GM12878 (cell line): ENCODE measurements around the gene PRM1. TPM values are rescaled to one million over a fixed set of nuclear protein-coding genes. Genes with fewer than 3 reads are reported as not detected.

ENCODE experiments used
- BACH1 ChIP-seq: fragments of 450-650 bp; IDR thresholded peaks from 2 replicates; pipeline ENCODE4 v1.6.1; 2017; ENCODE audit warnings: mild to moderate bottlenecking, borderline replicate concordance
- BHLHE40 ChIP-seq, 2 experiments: fragments of 450-650 bp in 1 of 2; IDR thresholded peaks; 2 replicates each; pipeline ENCODE4 v1.6.1; 2011 to 2017; ENCODE audit warnings: low read depth in 2 of 2, borderline replicate concordance in 1 of 2, improper control_type of control experiment in 1 of 2, low read length in 1 of 2, mild to moderate bottlenecking in 1 of 2
- BMI1 ChIP-seq: fragments of 450-650 bp; IDR thresholded peaks from 2 replicates; pipeline ENCODE4 v1.6.1; 2016; ENCODE audit warnings: mild to moderate bottlenecking, moderate library complexity, borderline replicate concordance
- CHD4 ChIP-seq: fragments of 200-600 bp; sonication (generic); IDR thresholded peaks from 2 replicates; pipeline ENCODE4 v1.6.1; 2016; ENCODE audit warnings: mild to moderate bottlenecking
- E2F8 ChIP-seq: fragments of 450-650 bp; IDR thresholded peaks from 2 replicates; pipeline ENCODE4 v1.6.1; 2018; ENCODE audit warnings: mild to moderate bottlenecking, low read depth, moderate library complexity; ENCODE audit not compliant: partially characterized antibody
- ESRRA ChIP-seq: IDR thresholded peaks from 2 replicates; pipeline ENCODE4 v1.6.1; 2012; ENCODE audit warnings: mild to moderate bottlenecking, low read length, improper control_type of control experiment
- ETV6 ChIP-seq, 2 experiments: fragments of 450-650 bp in 1 of 2; IDR thresholded peaks in 1 of 2; conservative IDR thresholded peaks in 1 of 2; 2 replicates each; pipeline ENCODE4 v1.6.1; 2014; ENCODE audit warnings: antibody characterized with exemption in 1 of 2, borderline replicate concordance in 1 of 2, low read depth in 1 of 2, mild to moderate bottlenecking in 1 of 2, moderate library complexity in 1 of 2
- GABPA ChIP-seq: IDR thresholded peaks from 2 replicates; pipeline ENCODE4 v1.6.1; 2014; ENCODE audit warnings: antibody characterized with exemption, low read depth, mild to moderate bottlenecking, inconsistent platforms
- HDAC6 ChIP-seq: fragments of 200-600 bp; sonication (generic); IDR thresholded peaks from one replicate; pipeline ENCODE4 v1.8.0; 2017; ENCODE audit warnings: antibody characterized with exemption; ENCODE audit not compliant: unreplicated experiment
- LARP7 ChIP-seq: fragments of 450-650 bp; IDR thresholded peaks from 2 replicates; pipeline ENCODE4 v1.6.1; 2017; ENCODE audit warnings: mild to moderate bottlenecking
- NBN ChIP-seq: fragments of 450-650 bp; IDR thresholded peaks from 2 replicates; pipeline ENCODE4 v1.6.1; 2016
- PAX5 ChIP-seq: IDR thresholded peaks from 2 replicates; pipeline ENCODE4 v1.6.1; 2011; ENCODE audit warnings: low read depth, low read length, borderline replicate concordance
- RBBP5 ChIP-seq: fragments of 200-600 bp; sonication (generic); conservative IDR thresholded peaks from 2 replicates; pipeline ENCODE4 v1.6.1; 2016
- REST ChIP-seq: IDR thresholded peaks from 2 replicates; pipeline ENCODE4 v1.6.1; 2012; ENCODE audit warnings: mild to moderate bottlenecking, low read depth, low read length
- SMC3 ChIP-seq: IDR thresholded peaks from 2 replicates; pipeline ENCODE4 v1.6.1; 2011; ENCODE audit warnings: low read length, improper control_type of control experiment, borderline replicate concordance
- SPI1 ChIP-seq: IDR thresholded peaks from 2 replicates; pipeline ENCODE4 v1.6.1; 2011; ENCODE audit warnings: low read depth, mild to moderate bottlenecking, low read length, moderate library complexity, borderline replicate concordance; ENCODE audit not compliant: insufficient read depth
- SRF ChIP-seq, 2 experiments: IDR thresholded peaks; 2 replicates each; pipeline ENCODE4 v1.6.1; 2011; ENCODE audit warnings: low read depth in 2 of 2, low read length in 2 of 2, mild to moderate bottlenecking in 1 of 2, moderate library complexity in 1 of 2
- STAT3 ChIP-seq: IDR thresholded peaks from 2 replicates; pipeline ENCODE4 v1.6.1; 2011; ENCODE audit warnings: low read depth, low read length, improper control_type of control experiment
- ZNF207 ChIP-seq: fragments of 450-650 bp; IDR thresholded peaks from 2 replicates; pipeline ENCODE4 v1.6.1; 2014; ENCODE audit warnings: antibody characterized with exemption, mild to moderate bottlenecking, borderline replicate concordance
- ZNF274 ChIP-seq: IDR thresholded peaks from one replicate; pipeline ENCODE4 v1.8.0; 2011; ENCODE audit not compliant: insufficient read length, insufficient read depth
- ZSCAN29 ChIP-seq: fragments of 450-650 bp; IDR thresholded peaks from 2 replicates; pipeline ENCODE4 v1.6.1; 2017; ENCODE audit warnings: mild to moderate bottlenecking, moderate library complexity
- polyA plus RNA-seq, 11 experiments: library from polyadenylated mRNA; depleted of rRNA in 4 of 11; unstranded in 6 of 11; stranded (reverse) in 5 of 11; fragments of >200 nt; fragmentation: Nextera tagmentation in 4 of 11; fragmentation: Illumina TruSeq in 1 of 11; extraction: Ambion mirVana in 4 of 11; extraction: Trizol in 1 of 11; gene quantifications; 1 replicate in 1 of 11; 2 replicates in 10 of 11; pipeline versions ENCODE4 v1.2.1 to v1.2.3, GENCODE V29; 2011 to 2016; ENCODE audit warnings: inconsistent platforms in 2 of 11, missing spikeins in 2 of 11, low read depth in 1 of 11
- total RNA-seq, 4 experiments: library from RNA; depleted of rRNA in 3 of 4; stranded (reverse); fragments of >200 nt in 3 of 4; fragmentation: Illumina TruSeq in 1 of 4; extraction: Trizol in 1 of 4; gene quantifications; 2 replicates each; pipeline versions ENCODE4 v1.2.1 to v1.2.3, GENCODE V29; 2013 to 2021

The PRM1 gene
- total and polyA plus RNA-seq, 10 of the 15 experiments (the other 5 are each of a cell fraction or from before 2014, with no cell fraction given), result 0.20 TPM; not detected in 9

GRCh38 chr16:11308493-11309283 lies 27.6 kb upstream of the PRM1 start (continued):
- TF ChIP-seq ZSCAN29 (no peak), GABPA (no peak), ETV6 (conservative IDR thresholded peaks at IDR 0.05 in 1 of 2, IDR thresholded peaks at IDR 0.05 in 1 of 2; ENCODE audit: borderline replicate concordance in 1 of 2, low read depth in 1 of 2) (peak in 1 of 2 experiments; percentile 53; a peak in 1 of 4 replicates), SMC3 (no peak), E2F8 (no peak), SPI1 (no peak), HDAC6 (no peak), NBN (peak; percentile 76), REST (no peak), BHLHE40 (IDR thresholded peaks at IDR 0.05; ENCODE audit: borderline replicate concordance in 1 of 2, low read depth in 2 of 2, low read length in 1 of 2) (peak; percentile 72 to 89; a peak in 3 of 4 replicates), PAX5 (peak; percentile 100), BACH1 (no peak; the same call in 1 of the 2 replicates), ZNF207 (0 out of 2 replicates have a peak, but pooled peaks have one; percentile 39), RBBP5 (no peak), CHD4 (no peak), ESRRA (no peak), ZNF274 (no peak), STAT3 (no peak), SRF (IDR thresholded peaks at IDR 0.05; ENCODE audit: low read depth in 2 of 2, low read length in 2 of 2) (no peak), LARP7 (peak; percentile 65), BMI1 (no peak)
